Ovary (tissue), 9 donors: ENCODE results near the gene KCNIP3. TPM values are rescaled to one million over a fixed set of nuclear protein-coding genes. Genes with fewer than 3 reads are reported as not detected.
A peak's percentile ranks its signal among the peaks of the same experiment; 100 is the strongest.

Source experiments
- DNase-seq, 5 donors: peaks; one replicate each; pipeline ENCODE4 v3.0.0-alpha.2; 2019 to 2020
- H3K27ac ChIP-seq, 2 donors: fragments of 200-600 bp; one replicate each; pipeline versions ENCODE4 v1.5.1 to v1.8.0; 2019 to 2022
- H3K27me3 ChIP-seq: fragments of 200-600 bp; one replicate; pipeline ENCODE4 v1.8.0; 2022
- H3K36me3 ChIP-seq: fragments of 200-600 bp; sonication (generic); one replicate; pipeline ENCODE4 v1.5.1; 2019
- H3K4me1 ChIP-seq: one replicate; pipeline ENCODE4 v1.8.1; 2013; ENCODE audit warnings: mild to moderate bottlenecking, moderate library complexity; ENCODE audit not compliant: insufficient read depth
- H3K4me3 ChIP-seq: fragments of 200-600 bp; sonication (generic); one replicate; pipeline ENCODE4 v1.5.1; 2017
- H3K9me3 ChIP-seq, 2 donors: fragments of 200-600 bp in 1 of 2; sonication (generic) in 1 of 2; one replicate each; pipeline versions ENCODE4 v1.5.1 to v1.8.1; 2013 to 2019; ENCODE audit warnings: mild to moderate bottlenecking in 1 of 2, moderate library complexity in 1 of 2
- CTCF ChIP-seq, 3 donors: fragments of 450-650 bp in 2 of 3; fragments of 200-600 bp in 1 of 3; IDR thresholded peaks; one replicate each; pipeline versions ENCODE4 v1.5.1 to v1.8.0; 2016 to 2022; ENCODE audit warnings: antibody characterized with exemption in 3 of 3, mild to moderate bottlenecking in 1 of 3
- EP300 ChIP-seq: sonication (generic); formaldehyde crosslinking; IDR thresholded peaks from one replicate; pipeline ENCODE4 v1.6.1; 2017; ENCODE audit warnings: antibody characterized with exemption
- POLR2A ChIP-seq: fragments of 450-650 bp; IDR thresholded peaks from one replicate; pipeline ENCODE4 v1.6.1; 2017; ENCODE audit warnings: antibody characterized with exemption, mild to moderate bottlenecking, moderate library complexity
- WGBS, 3 donors: extraction: QIAGEN DNeasy Blood & Tissue Kit in 1 of 3; methylation state at CpG; one replicate each; pipeline versions ENCODE4 v1.1.5 to v1.1.7; 2013 to 2017; 5-methylcytosine and 5-hydroxymethylcytosine counted together
- intact Hi-C, 4 donors: fragments of 100-400 bp; cut with DNase I; formaldehyde crosslinking; loops; one replicate each; pipeline versions ENCODE4 v1.11.0 to v1.15.1; 2022 to 2023
- polyA plus RNA-seq, 2 donors: library from polyadenylated mRNA; stranded (reverse); fragments of 200-250 nt in 1 of 2; fragments of 350-450 nt in 1 of 2; fragmentation: Illumina TruSeq in 1 of 2; extraction: RNeasy Lipid Tissue Mini Kit (QIAGEN cat#74804) in 1 of 2; gene quantifications; one replicate each; pipeline ENCODE4 v1.2.3, GENCODE V29; 2013 to 2014
- total RNA-seq, 7 donors: library from RNA; depleted of rRNA in 2 of 7; stranded (reverse); fragments of >200 nt in 2 of 7; fragmentation: NEBNext Ultra II Directional in 3 of 7; extraction: Animal tissue kit (Norgen Biotek cat#: 25700) in 3 of 7; gene quantifications; one replicate each; pipeline versions ENCODE4 v1.1.0 to v1.2.4, GENCODE V29; 2016 to 2023
- donor health status: DM: no; HTN: no; CAD: no; lungs with moderate emphysema.
- donor health status: DM: no; HTN: no; CAD: no.
- donor health status: Bipolar disorder and iron deficiency.
- donor health status: DM: yes; HTN: yes; CAD: no.
- donor health status: DM: no; HTN: no; CAD: no.
- donor health status: DM: yes; HTN: yes; CAD: no.

The KCNIP3 gene
- total and polyA plus RNA-seq, 9 donors, result 2.2 to 26.0 (median 11.7) TPM

- peak in 3 of 5 donors; percentile 2 to 12 (median 10) for DNase-seq
- WGBS, 3 donors, result 86 to 91% (median 89%) methylated on average over 8 of the region's 8 CpGs
Measured at GRCh38 chr2:95270541-95271081, 26.5 kb upstream of the KCNIP3 start.

GRCh38 chr2:95271381-95271971 is 25.7 kb upstream of the KCNIP3 start:
- no peak overlapping the region for H3K27ac ChIP-seq
- no peaks in the 10 kb centered on the region for H3K36me3 ChIP-seq
- H3K27me3 ChIP-seq, result no peaks in the 10 kb centered on the region
- H3K4me3 ChIP-seq, result no peak overlapping the region
- peak in 3 of 5 donors; percentile 4 to 8 (median 5) for DNase-seq
- H3K9me3 ChIP-seq, result no peaks in the 10 kb centered on the region
- H3K4me1 ChIP-seq, result no peaks in the 10 kb centered on the region
- TF ChIP-seq CTCF (IDR thresholded peaks at IDR 0.05) (no peak), POLR2A (no peak), EP300 (no peak)
- intact Hi-C loops, result no loop called here
- WGBS, 3 donors, result 56 to 65% (median 60%) methylated on average over 6 of the region's 6 CpGs

More at GRCh38 chr2:95270541-95271081, 26.5 kb upstream of the KCNIP3 start:
- H3K4me3 ChIP-seq, result no peak overlapping the region
- intact Hi-C loops, result no loop called here
- no peaks in the 10 kb centered on the region for H3K27me3 ChIP-seq
- H3K4me1 ChIP-seq, result no peaks in the 10 kb centered on the region
- H3K9me3 ChIP-seq, result no peaks in the 10 kb centered on the region
- TF ChIP-seq CTCF (IDR thresholded peaks at IDR 0.05) (no peak), POLR2A (no peak), EP300 (no peak)
- no peak overlapping the region for H3K27ac ChIP-seq
- no peaks in the 10 kb centered on the region for H3K36me3 ChIP-seq

- intact Hi-C loops, result no loop called here
- Histone ChIP-seq H3K27ac (no peak overlapping the region), H3K4me1 (no peaks in the 10 kb centered on the region), H3K36me3 (no peaks in the 10 kb centered on the region), H3K27me3 (no peaks in the 10 kb centered on the region), H3K4me3 (no peak overlapping the region), H3K9me3 (no peaks in the 10 kb centered on the region)
- WGBS, 3 donors, result 75 to 88% (median 75%) methylated on average over 6 of the region's 6 CpGs
- peak in 3 of 5 donors; percentile 0 to 16 (median 2) for DNase-seq
- TF ChIP-seq CTCF (IDR thresholded peaks at IDR 0.05), result no peak
- TF ChIP-seq POLR2A, result no peak
- no peak for TF ChIP-seq EP300
Measured at GRCh38 chr2:95272299-95272751, 24.8 kb upstream of the KCNIP3 start.

- no peaks in the 10 kb centered on the region for H3K36me3 ChIP-seq
- no peaks in the 10 kb centered on the region for H3K27me3 ChIP-seq
- TF ChIP-seq POLR2A (no peak), CTCF (IDR thresholded peaks at IDR 0.05) (no peak), EP300 (no peak)
- intact Hi-C loops, result no loop called here
- H3K9me3 ChIP-seq, result no peaks in the 10 kb centered on the region
- H3K4me1 ChIP-seq, result no peaks in the 10 kb centered on the region
- WGBS, 3 donors, result 57 to 71% (median 60%) methylated on average over 1 of the region's 1 CpG
- peak in 2 of 5 donors; percentile 0 to 1 for DNase-seq
- H3K4me3 ChIP-seq, result no peak overlapping the region
- H3K27ac ChIP-seq, result no peak overlapping the region
Measured at GRCh38 chr2:95272781-95273180, 24.4 kb upstream of the KCNIP3 start.
